Lower leg skin (tissue), 4 donors: Measurements from ENCODE around the gene TRMU. TPM values are rescaled to one million over a fixed set of nuclear protein-coding genes. Genes with fewer than 3 reads are reported as not detected.

Experiments
- DNase-seq, 2 donors: peaks; one replicate each; pipeline ENCODE4 v3.0.0-alpha.2; 2019; ENCODE audit warnings: low spot score in 2 of 2
- H3K4me3 ChIP-seq: fragments of 200-600 bp; sonication (generic); 2 replicates; pipeline ENCODE4 v1.5.1; 2017; ENCODE audit warnings: mild to moderate bottlenecking, low read depth; ENCODE audit not compliant: poor library complexity, severe bottlenecking
- POLR2A ChIP-seq, 2 donors: fragments of 450-650 bp; IDR thresholded peaks; one replicate each; pipeline ENCODE4 v1.6.1; 2016 to 2017; ENCODE audit warnings: antibody characterized with exemption in 2 of 2, mild to moderate bottlenecking in 1 of 2, moderate library complexity in 1 of 2
- WGBS, 2 donors: methylation state at CpG; one replicate each; pipeline ENCODE4 v1.1.5; 2018; 5-methylcytosine and 5-hydroxymethylcytosine counted together
- intact Hi-C: fragments of 100-400 bp; cut with DNase I; formaldehyde crosslinking; loops from one replicate; pipeline ENCODE4 v1.15.0; 2023; ENCODE audit warnings: low total_unique reads
- total RNA-seq, 4 donors: library from RNA; depleted of rRNA; stranded (reverse); fragments of >200 nt; gene quantifications; one replicate each; pipeline ENCODE4 v1.1.0, GENCODE V29; 2016
- TF ChIP-seq, protein P1 (sequence below), 3 donors: fragments of 450-650 bp; IDR thresholded peaks; one replicate each; pipeline ENCODE4 v1.5.1; 2016; ENCODE audit warnings: antibody characterized with exemption in 3 of 3, mild to moderate bottlenecking in 3 of 3, moderate library complexity in 2 of 3

TRMU gene
- total RNA-seq, 4 donors from 2014 or later, result 26.8 to 43.5 (median 32.7) TPM

DNA sequence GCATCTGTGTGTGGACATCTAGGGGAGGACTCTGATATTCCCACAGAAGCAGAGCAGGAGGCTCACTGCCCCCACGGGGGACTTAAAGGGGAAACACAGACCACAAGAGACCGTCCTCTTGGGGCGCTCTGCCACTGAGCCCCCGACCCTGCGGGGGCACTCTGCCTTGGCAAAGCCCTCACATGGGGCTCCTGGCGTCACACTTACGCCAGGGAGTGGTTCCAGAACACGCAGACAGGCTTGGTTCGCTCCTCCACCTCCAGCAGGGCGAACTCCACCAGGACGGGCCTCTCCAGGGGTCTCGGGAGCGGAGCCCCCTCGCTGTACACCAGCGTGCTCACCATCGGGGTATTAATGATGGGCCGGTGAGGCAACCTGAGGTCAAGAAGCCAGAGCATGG is 45.1 kb downstream of the TRMU start:
- H3K4me3 ChIP-seq, result no peak overlapping the region
- TF ChIP-seq, protein P1, sequence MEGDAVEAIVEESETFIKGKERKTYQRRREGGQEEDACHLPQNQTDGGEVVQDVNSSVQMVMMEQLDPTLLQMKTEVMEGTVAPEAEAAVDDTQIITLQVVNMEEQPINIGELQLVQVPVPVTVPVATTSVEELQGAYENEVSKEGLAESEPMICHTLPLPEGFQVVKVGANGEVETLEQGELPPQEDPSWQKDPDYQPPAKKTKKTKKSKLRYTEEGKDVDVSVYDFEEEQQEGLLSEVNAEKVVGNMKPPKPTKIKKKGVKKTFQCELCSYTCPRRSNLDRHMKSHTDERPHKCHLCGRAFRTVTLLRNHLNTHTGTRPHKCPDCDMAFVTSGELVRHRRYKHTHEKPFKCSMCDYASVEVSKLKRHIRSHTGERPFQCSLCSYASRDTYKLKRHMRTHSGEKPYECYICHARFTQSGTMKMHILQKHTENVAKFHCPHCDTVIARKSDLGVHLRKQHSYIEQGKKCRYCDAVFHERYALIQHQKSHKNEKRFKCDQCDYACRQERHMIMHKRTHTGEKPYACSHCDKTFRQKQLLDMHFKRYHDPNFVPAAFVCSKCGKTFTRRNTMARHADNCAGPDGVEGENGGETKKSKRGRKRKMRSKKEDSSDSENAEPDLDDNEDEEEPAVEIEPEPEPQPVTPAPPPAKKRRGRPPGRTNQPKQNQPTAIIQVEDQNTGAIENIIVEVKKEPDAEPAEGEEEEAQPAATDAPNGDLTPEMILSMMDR (IDR thresholded peaks at IDR 0.05), result no peak
- no peak for TF ChIP-seq POLR2A (IDR thresholded peaks at IDR 0.05)
- 87 to 95% methylated on average over 11 to 17 of the region's 17 CpGs for WGBS, 2 donors
- DNase-seq, result no peak
- intact Hi-C loops, result no loop called here

DNA sequence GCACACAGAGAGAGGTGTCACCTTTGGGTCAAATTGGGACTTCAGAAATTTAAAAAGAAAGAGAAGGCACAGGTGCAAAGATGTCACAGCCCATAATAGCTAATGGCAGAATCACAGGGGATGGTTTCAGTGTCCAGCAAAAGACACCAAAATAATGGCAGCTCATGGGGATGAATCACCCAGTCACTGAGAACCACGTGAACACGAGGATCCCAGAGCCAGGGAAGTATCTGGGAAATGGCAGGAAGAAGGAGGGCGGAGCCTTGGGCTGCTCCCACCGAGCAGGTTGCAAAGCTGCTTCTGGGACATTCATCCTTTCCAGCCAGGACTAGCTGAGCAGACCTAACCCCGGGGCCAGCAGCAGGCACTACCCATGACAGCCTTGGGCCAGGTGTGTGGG is 45.6 kb downstream of the TRMU start:
- intact Hi-C loops, result no loop called here
- DNase-seq, result no peak
- no peak for TF ChIP-seq POLR2A (IDR thresholded peaks at IDR 0.05)
- TF ChIP-seq, protein P1 (IDR thresholded peaks at IDR 0.05), result no peak
- WGBS, 2 donors, result 49 to 53% methylated on average over 5 of the region's 5 CpGs
- H3K4me3 ChIP-seq, result no peak overlapping the region

GRCh38 chr22:46381731-46382130 is 46.2 kb downstream of the TRMU start:
- no peak for TF ChIP-seq POLR2A (IDR thresholded peaks at IDR 0.05)
- TF ChIP-seq, protein P1 (IDR thresholded peaks at IDR 0.05), result no peak
- no peak overlapping the region for H3K4me3 ChIP-seq
- intact Hi-C loops, result no loop called here
- 92 to 95% methylated on average over 19 to 27 of the region's 27 CpGs for WGBS, 2 donors
- DNase-seq, result no peak

GRCh38 chr22:46382524-46382923 is 47.0 kb downstream of the TRMU start:
- no peak for DNase-seq
- intact Hi-C loops, result no loop called here
- TF ChIP-seq POLR2A (IDR thresholded peaks at IDR 0.05), result no peak
- TF ChIP-seq, protein P1 (IDR thresholded peaks at IDR 0.05), result no peak
- 96 to 97% methylated on average over 15 of the region's 15 CpGs for WGBS, 2 donors
- no peak overlapping the region for H3K4me3 ChIP-seq

DNA sequence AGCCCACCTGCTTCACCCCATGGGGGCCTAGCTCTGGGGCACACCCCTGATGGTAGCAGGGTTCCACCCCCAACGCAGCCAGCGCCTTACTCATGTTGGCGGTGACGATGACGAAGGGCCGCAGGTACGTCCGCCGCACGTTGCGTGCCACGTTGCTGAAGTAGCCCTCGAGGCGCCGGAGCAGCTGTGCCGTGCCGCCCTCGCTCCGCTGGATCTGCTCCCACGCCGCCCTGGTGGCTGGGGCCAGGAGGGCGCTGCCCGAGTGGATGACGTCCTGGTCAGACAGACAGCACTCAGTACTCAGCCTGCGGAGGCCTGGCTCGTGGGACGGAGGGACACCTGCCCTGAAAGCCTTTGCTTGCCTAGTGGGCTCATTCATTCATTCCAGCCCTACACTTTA is 50.8 kb downstream of the TRMU start:
- TF ChIP-seq, protein P1 (IDR thresholded peaks at IDR 0.05), result no peak
- no peak for TF ChIP-seq POLR2A (IDR thresholded peaks at IDR 0.05)
- 93 to 97% methylated on average over 25 to 27 of the region's 27 CpGs for WGBS, 2 donors
- intact Hi-C loops, result no loop called here
- no peak for DNase-seq
- H3K4me3 ChIP-seq, result no peak overlapping the region

DNA sequence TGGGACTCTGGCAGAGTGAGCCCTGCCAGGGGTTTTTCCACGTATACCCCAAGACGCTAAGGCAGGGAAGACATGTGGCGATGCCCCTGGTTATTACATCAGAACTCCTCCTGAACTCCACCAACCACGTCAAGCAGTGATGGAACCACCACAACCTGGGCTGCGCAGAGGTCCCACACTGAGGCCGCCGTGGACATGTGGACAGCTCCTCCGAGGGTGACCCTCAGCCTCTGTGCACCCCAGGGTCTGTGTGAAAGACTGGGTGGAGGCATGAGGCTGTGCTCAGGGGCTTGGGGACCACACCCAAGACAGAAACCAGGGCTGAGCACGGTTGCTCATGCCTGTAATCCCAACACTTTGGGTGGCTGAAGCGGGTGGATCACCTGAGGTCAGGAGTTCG is 52.2 kb downstream of the TRMU start:
- TF ChIP-seq POLR2A (IDR thresholded peaks at IDR 0.05), result no peak
- TF ChIP-seq, protein P1 (IDR thresholded peaks at IDR 0.05), result no peak
- no peak overlapping the region for H3K4me3 ChIP-seq
- 90 to 94% methylated on average over 8 to 11 of the region's 11 CpGs for WGBS, 2 donors
- no peak for DNase-seq
- intact Hi-C loops, result no loop called here
